ENCODE data around the gene CATSPERZ. TPM values are rescaled to one million over a fixed set of nuclear protein-coding genes. Genes with fewer than 3 reads are reported as not detected.
A peak's percentile ranks its signal among the peaks of the same experiment; 100 is the strongest.

Gene CATSPERZ
- total and polyA plus RNA-seq, 9 of the 15 experiments (the other 6 are each of a cell fraction or from before 2014, with no cell fraction given), result 0.86 to 8.5 (median 3.5) TPM

DNA sequence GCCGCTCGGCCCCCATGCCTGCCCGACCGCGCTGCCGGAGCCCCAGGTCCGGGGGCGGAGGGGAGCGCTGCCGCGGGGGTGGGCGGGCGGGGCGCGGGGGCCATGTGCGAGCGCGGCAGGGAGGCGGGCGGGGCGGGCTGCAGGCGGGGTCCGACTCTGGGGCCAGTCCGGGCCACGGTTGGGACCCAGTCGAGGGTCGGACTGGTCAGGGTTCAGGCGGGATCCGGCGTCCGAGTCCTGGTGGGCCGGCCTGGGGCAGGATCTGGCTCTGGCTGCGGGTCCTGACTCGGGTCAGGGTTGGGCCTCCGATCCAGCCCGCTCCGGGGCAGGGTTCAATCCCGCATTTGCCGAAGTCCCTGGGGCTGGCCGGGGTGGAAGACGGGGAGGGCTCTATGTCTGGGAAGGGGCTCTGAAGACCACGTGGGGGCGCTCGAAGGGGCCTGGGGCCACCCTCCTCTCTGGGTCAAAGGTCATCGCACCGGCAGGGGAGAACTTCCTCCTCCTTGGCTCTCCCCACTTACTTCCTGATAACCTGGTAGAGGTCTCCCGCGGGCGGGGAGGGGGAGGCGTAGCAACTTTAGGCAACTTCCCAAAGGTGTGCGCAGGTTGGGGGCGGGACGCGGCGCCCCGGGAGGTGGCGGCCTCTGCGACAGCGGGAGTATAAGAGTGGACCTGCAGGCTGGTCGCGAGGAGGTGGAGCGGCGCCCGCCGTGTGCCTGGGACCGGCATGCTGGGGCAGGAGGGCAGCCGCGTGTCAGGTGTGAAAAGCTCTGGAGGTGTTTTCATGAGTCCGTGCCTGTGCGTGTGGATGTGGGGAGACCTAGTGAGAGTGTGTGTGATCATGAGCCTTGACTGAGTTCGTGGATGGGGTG, 5.8 kb downstream of the CATSPERZ start (continued):
- TF ChIP-seq RNF2 (IDR thresholded peaks at IDR 0.05) (peak; percentile 63; the same call in 1 of the 2 replicates), CXXC5 (CRISPR knock-in tag; IDR thresholded peaks at IDR 0.05) (peak; percentile 52; the same call in 1 of the 2 replicates), SIN3A (IDR thresholded peaks at IDR 0.05; ENCODE audit: borderline replicate concordance in 2 of 2, control insufficient read depth in 1 of 2, low read depth in 2 of 2, low read length in 2 of 2) (peak in 1 of 2 experiments; percentile 41; a peak in 1 of 4 replicates), PHF8 (IDR thresholded peaks at IDR 0.05; ENCODE audit: borderline replicate concordance, low read length) (peak; percentile 55; the same call in 1 of the 2 replicates), POLR2G (IDR thresholded peaks at IDR 0.05; ENCODE audit: low read depth, low read length) (peak; percentile 89), FOXJ2 (tag; IDR thresholded peaks at IDR 0.05) (0 out of 2 replicates have a peak, but pooled peaks have one; percentile 38), SMAD4 (CRISPR knock-in tag; conservative IDR thresholded peaks at IDR 0.05) (peak; percentile 67), RCOR1 (IDR thresholded peaks at IDR 0.05; ENCODE audit: borderline replicate concordance in 1 of 2, low read depth in 2 of 2, low read length in 2 of 2) (peak in 1 of 2 experiments; percentile 64; a peak in 2 of 4 replicates), SOX6 (IDR thresholded peaks at IDR 0.05) (peak; percentile 19; the same call in 1 of the 2 replicates), ELF1 (tag; IDR thresholded peaks at IDR 0.05) (peak; percentile 69), CBX2 (IDR thresholded peaks at IDR 0.05; ENCODE audit: insufficient read depth, low read length, poor library complexity, severe bottlenecking) (no peak), DPF2 (IDR thresholded peaks at IDR 0.05) (peak; percentile 44; the same call in 1 of the 2 replicates), EP400 (IDR thresholded peaks at IDR 0.05) (peak; percentile 87), NCOA1 (IDR thresholded peaks at IDR 0.05; ENCODE audit: low read depth) (no peak), ATF1 (CRISPR knock-in tag; IDR thresholded peaks at IDR 0.05) (no peak), ATF1 (tag; IDR thresholded peaks at IDR 0.05) (peak; percentile 30; the same call in 1 of the 2 replicates), RAD51 (IDR thresholded peaks at IDR 0.05; ENCODE audit: borderline replicate concordance, low read depth) (peak; percentile 33; the same call in 1 of the 2 replicates), NCOR1 (IDR thresholded peaks at IDR 0.05) (0 out of 2 replicates have a peak, but pooled peaks have one; percentile 54), BHLHE40 (IDR thresholded peaks at IDR 0.05; ENCODE audit: low read length) (no peak), CBFA2T3 (IDR thresholded peaks at IDR 0.05) (no peak), TGIF2 (CRISPR knock-in tag; IDR thresholded peaks at IDR 0.05) (no peak)
- TF ChIP-seq, protein P1, sequence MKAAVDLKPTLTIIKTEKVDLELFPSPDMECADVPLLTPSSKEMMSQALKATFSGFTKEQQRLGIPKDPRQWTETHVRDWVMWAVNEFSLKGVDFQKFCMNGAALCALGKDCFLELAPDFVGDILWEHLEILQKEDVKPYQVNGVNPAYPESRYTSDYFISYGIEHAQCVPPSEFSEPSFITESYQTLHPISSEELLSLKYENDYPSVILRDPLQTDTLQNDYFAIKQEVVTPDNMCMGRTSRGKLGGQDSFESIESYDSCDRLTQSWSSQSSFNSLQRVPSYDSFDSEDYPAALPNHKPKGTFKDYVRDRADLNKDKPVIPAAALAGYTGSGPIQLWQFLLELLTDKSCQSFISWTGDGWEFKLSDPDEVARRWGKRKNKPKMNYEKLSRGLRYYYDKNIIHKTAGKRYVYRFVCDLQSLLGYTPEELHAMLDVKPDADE (conservative IDR thresholded peaks at IDR 0.05; ENCODE audit: control insufficient read depth, low read depth, low read length), result peak; percentile 74
- TF ChIP-seq, protein P2, sequence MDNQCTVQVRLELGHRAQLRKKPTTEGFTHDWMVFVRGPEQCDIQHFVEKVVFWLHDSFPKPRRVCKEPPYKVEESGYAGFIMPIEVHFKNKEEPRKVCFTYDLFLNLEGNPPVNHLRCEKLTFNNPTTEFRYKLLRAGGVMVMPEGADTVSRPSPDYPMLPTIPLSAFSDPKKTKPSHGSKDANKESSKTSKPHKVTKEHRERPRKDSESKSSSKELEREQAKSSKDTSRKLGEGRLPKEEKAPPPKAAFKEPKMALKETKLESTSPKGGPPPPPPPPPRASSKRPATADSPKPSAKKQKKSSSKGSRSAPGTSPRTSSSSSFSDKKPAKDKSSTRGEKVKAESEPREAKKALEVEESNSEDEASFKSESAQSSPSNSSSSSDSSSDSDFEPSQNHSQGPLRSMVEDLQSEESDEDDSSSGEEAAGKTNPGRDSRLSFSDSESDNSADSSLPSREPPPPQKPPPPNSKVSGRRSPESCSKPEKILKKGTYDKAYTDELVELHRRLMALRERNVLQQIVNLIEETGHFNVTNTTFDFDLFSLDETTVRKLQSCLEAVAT (IDR thresholded peaks at IDR 0.05), result no peak
- TF ChIP-seq, protein P3, sequence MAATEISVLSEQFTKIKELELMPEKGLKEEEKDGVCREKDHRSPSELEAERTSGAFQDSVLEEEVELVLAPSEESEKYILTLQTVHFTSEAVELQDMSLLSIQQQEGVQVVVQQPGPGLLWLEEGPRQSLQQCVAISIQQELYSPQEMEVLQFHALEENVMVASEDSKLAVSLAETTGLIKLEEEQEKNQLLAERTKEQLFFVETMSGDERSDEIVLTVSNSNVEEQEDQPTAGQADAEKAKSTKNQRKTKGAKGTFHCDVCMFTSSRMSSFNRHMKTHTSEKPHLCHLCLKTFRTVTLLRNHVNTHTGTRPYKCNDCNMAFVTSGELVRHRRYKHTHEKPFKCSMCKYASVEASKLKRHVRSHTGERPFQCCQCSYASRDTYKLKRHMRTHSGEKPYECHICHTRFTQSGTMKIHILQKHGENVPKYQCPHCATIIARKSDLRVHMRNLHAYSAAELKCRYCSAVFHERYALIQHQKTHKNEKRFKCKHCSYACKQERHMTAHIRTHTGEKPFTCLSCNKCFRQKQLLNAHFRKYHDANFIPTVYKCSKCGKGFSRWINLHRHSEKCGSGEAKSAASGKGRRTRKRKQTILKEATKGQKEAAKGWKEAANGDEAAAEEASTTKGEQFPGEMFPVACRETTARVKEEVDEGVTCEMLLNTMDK (IDR thresholded peaks at IDR 0.05; ENCODE audit: borderline replicate concordance, insufficient read depth, low read depth, low read length, poor library complexity, severe bottlenecking), result peak; percentile 41
